CD4-positive, alpha-beta T cell treated with Interleukin-1 beta for 1 hour (primary cell): Measurements from ENCODE around the gene MS4A18.
"Not testable (repeated sequence)": the region's sequence is repeated elsewhere in the genome, so short reads cannot be mapped to it uniquely, and the experiment has no call there.

Experiments used
- DNase-seq, 2 donors: peaks; one replicate each; pipeline ENCODE4 v3.0.0-alpha.2; 2020 to 2022

Gene MS4A18

DNA sequence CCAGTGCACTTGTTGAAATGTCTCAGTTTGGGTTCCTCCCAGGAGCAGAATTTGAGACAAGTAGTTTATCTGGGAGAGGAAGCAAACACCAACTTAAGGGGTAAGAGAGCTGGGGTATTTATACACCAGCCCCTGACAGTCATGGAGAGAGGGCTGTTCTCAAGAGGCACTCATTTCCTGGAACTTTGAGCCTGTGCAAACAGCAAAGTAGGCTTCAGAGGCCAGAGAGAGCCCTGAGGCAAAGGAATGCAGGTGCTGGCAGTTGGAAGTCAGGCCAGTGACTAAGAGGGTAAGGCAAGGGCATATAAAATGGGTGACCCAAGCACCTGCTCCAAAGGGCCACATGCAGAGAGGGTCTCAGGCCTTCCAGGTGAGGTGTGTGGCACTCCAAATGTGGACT lies 16.1 kb downstream of the MS4A18 start:
- DNase-seq, result no peak

DNA sequence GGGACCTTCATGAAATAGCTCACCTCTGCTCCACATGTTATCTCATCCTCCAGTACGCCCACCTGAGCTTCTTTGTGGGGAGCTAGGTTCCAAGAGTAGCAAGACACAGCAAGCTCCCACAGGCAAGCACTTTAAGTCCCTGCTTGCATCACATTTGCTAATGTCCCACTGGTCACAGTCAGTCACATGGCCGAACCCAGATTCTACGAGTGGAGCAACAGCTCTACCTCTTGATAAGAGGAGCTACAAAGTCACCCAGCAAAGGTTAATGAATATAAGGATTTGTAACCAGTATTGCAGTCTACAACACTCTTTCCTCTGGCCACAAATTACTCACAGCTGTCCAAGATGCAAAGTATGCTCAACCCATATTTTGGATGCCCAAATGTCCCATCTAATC lies 16.9 kb downstream of the MS4A18 start:
- no peak for DNase-seq

DNA sequence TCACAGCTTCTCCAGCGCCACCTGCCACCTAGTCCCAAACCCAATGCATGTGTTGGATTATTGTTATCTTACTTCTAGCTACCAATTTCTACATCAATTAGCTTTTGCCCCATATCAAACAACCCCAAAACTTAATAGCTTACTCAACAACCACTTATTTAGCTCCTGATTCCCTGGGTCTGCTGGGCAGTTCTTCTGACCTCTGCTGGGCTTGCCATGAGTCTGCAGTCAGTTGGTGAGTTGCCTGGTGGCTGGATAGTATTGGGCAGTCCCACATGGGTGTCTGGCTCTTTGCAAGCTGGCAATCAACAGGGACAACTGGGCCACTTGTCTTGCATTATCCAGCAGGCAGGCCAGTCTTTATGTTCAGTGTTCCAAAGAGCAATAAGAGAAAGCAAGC lies 18.5 kb downstream of the MS4A18 start:
- no peak for DNase-seq

DNA sequence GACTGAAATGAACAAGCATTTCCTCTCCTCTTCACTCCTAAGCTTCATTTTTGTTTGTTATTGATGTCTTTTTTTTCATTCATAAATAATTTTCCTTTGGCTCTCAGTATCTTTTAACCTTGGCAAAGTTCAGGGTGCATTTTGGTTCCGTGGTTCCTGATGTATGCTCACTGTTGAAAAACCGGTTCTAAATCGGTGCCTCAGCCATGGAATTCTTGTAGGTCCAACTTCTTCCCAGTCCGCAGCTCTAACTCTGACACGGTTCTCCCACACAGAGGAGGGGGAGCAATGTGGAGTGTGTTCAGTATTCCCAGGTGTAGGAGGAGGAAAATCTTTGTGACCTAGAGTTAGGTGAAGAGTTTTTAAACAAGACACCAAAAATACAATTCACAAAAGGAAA lies 19.6 kb downstream of the MS4A18 start:
- DNase-seq, result no peak

DNA sequence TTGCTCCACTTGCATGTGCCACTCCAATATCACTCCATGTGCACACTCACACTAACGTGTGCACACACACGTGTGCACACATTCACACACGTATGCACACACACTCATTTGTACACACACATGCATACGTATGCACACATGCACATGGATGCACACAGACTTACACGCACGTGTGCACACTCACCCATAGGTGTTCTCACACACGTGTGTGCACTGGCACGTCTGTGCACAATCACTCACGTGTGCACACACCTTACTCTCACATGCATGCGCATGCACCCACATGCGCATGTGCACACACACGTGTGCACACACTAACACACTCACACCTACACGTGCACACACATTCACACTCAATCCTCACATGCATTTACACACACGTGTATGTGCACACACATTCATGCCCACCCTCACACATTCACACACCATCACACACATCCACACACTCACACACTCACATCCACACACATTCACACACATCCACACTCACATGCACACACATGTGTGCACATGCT lies 22.9 kb downstream of the MS4A18 start:
- DNase-seq, result no peak

DNA sequence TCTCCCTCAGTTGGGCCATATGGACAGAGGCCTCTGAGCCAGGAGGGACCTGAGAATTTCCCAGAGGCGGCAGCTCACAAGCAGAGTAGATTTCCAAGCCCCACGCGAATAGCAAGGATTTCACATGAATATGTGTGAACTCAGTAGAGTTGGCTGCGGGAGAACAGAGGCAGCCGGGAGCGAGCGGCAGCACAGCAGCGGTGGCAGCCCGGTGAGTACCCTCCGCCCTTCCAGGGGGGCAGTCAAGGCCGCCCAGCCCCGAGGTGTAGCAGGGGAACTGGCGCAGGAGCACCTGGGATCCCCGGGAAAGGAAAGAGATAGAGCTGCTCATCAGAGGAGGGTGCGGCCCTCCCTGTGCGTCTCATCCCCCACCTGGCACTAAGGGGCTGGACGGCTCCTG lies 23.7 kb downstream of the MS4A18 start:
- DNase-seq, result no peak

DNA sequence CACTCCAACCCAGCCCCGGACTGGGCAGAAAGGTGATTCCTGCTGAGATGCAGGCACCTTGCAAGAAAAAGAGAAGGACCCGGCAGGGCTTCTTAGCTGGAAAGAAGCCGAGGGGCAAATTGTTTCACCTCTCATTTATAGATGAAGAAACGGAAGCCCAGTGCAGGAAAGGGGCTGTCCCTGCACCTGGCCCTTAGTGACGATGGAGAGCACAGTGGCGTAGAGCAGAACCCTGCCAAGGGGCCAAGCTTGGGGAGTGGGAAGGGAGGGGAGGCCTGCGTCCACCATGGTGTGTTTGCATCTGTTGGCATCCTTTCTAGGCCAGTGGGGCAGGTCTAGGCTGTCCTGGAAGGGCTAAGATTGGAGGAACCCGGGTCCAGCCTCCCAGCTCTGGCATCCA lies 24.3 kb downstream of the MS4A18 start:
- DNase-seq, result no peak

DNA sequence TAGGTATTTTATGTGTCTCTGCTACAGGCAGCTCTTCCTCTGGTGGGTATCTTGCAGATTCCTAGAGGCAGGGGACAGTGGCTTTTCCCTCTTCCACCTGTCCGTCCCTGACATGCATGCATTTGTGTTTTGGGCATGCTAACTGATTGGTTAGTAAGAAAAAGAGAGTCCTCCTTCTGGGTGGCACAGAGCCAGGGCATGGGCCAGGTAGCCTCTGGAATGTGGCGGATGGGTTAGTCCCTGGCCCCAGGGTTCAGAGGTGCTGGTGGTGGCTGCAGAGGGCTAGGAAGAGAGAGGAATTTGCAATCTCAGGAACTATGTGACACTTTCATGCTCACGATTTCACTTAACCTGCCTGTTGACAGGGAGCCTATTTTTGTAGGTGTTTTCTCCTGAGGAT lies 26.4 kb downstream of the MS4A18 start:
- no peak for DNase-seq

DNA sequence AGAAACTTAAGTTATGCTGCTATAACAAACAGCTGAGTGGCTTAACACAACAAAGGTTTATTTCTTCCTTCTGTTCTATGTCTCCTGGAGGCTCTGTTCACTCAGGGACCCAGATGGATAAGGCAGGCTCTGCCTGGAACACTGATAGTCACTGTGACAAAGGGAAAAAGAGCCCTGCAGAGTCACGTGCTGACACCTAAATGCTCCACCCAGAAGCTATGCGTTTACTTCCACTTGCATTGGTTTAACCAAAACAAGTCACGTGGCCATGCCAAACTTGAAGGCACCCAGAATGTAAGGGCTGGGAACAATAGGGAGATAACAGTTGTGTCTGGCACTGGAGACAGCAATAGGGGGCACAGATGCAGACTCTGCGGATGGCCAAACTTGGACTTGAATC lies 28.8 kb downstream of the MS4A18 start:
- DNase-seq, result no peak

DNA sequence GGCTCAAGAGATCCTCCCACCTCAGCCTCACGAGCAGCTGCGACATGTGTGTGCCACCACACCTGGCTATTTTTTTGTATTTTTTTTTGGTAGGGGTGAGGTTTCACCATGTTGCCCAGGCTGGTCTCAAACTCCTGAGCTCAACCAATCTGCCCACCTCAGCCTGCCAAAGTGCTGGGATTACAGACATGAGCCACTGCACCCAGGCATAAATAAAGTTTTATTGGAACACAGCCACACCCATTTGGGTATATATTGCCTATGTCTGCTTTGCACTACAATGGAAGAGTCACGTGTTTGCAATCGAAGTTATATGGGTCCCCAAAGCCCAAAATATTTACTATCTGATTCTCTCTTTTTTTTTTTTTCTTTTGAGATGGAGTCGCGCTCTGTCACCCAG lies 30.4 kb downstream of the MS4A18 start:
- DNase-seq, result no peak

DNA sequence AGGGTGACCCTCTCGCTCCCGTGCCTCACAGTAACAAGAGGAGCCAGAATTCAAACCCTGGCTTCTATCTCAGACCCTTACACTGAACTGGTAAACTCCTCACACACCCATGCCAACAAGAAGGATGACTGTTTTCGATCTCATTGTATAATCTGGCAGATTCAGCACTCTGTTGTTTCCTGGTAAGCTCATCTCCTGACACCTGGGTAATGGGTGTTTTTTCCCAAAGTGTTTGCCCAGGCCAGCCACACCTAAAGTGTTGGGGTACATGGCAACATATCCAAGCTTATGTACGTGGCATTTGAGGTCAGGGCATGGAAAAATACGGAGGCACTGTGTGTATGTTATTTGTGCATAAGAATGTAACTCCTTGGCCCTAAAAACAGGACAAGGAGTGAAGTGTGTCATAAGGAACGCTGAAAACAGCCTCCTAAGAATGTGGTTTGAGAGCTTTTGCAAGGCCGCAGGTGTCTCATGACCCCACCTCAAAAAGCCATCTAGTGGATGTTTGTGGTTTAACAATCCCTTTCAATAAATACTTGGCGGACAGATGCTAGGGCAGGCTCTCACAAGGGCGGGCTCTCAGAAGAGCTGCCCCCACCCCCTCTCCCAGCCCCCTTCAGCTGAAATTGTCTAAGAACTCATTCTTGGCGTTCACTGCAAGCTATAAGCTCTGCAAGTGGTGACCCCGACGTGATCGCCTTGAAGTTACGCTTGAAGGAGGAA lies 31.9 kb downstream of the MS4A18 start, which contains the start of gene MS4A15:
Gene MS4A15, plus strand, starts transcription at position 561 of the 726 bp plus-strand sequence. CDS start 6,867 bp downstream, outside the sequence.
- no peak for DNase-seq

DNA sequence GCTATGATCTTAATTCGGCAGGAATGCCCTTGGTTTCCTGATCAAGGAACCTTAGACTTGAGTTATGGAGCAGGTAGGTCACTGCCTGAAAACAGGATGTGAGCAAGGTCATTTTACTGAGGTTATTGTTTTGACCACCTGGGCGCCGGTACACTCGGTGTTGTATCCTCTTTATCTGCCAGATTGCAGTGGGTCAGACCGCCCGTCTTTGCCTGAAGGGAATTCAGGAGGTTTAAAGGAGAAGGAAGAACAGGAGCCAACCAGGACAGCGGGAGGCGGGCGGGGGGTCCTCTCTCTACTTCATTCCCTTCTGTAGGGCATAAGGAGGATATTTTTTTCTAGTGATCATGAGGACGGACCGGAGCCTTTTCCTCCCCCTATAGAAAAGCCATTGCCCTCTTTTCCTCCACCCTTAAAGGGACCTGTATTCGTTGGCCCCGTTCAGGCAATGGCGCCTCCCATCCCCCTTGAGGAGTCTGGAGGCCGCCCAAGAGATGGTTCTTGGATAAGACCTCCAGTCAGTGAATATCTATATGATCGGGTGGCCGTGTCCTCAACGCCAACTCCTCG lies 32.8 kb downstream of the MS4A18 start:
- DNase-seq, result no peak

DNA sequence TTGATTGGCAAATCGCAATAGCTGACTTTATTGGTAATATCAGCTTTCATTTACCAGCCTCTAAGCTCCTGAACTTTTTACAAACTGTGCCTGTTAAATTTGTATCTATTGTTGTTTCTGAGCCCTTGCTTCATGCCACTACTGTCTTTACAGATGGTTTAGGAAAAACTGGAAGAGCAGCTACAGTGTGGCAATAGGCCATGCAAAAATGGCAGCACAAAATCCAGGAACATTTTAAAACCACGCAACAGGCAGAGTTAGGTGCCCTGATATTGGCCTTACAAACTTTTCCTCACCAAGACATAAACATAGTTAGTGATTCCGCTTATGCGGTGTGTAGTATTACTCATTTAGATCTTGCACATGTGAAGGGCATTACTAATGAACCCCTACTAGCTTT lies 34.2 kb downstream of the MS4A18 start:
- not testable (repeated sequence) for DNase-seq

DNA sequence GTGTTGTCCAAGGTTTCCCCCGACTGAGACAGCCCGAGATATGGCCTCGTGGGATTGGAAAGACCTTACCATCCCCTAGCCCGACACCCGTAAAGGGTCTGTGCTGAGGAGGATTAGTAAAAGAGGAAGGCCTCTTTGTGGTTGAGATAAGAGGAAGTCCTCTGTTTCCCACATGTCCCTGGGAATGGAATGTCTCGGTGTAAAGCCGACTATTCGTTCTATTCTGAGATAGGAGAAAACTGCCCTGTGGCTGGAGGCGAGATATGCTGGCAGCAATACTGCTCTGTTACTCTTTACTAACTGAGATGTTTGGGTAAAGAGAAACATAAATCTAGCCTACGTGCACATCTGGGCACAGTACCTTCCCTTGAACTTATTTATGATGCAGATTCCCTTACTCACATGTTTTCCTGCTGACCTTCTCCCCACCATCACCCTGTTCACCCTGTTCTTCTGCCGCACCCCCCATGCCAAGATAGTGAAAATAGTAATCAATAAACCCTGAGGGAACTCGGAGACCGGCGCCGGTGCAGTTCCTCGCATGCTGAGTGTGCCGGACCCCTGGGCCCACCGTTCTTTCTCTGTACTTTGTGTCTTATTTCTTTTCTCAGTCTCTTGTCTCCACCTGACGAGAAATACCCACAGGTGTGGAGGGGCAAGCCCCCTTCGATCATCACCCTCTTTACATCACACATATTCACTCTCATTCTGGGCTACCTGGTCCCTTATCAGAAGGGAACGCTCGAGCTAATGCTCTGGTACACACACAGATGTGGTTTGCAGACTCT lies 35.1 kb downstream of the MS4A18 start:
- DNase-seq, result not testable (repeated sequence)

DNA sequence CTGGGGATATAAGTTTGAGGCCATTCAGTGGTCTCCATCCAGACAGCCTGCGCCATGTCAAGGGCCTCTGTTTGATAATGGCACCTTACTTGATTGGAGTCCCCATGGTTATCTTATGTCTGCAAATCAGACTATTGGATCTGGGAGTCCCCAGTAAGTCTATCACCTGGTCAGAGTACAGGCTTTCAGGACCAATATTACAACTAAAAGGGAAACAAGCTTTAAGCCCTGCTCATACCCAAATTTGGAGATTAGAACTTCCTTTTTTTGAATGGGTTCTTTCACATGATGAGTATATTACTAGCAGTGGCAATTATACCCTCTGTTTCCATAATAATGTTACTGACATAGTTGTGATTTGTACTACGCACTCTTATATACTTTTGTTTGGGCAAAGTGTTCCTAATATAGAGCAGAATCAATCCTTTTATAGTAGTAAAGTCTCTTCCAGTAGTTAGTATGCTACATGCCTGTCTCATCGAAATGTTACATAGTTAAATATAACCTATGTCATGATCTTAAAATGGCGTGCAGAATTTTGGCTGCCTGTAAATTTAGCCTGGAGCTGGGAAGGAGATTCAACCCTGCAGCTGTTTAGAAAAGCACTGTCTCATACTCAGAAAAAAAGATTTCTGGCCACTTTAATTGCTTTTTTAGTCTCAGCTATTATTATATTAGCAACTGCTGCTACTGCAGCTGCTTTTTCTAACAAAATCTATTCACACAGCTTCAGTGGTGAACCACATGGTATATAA lies 37.1 kb downstream of the MS4A18 start:
- DNase-seq, result no peak

DNA sequence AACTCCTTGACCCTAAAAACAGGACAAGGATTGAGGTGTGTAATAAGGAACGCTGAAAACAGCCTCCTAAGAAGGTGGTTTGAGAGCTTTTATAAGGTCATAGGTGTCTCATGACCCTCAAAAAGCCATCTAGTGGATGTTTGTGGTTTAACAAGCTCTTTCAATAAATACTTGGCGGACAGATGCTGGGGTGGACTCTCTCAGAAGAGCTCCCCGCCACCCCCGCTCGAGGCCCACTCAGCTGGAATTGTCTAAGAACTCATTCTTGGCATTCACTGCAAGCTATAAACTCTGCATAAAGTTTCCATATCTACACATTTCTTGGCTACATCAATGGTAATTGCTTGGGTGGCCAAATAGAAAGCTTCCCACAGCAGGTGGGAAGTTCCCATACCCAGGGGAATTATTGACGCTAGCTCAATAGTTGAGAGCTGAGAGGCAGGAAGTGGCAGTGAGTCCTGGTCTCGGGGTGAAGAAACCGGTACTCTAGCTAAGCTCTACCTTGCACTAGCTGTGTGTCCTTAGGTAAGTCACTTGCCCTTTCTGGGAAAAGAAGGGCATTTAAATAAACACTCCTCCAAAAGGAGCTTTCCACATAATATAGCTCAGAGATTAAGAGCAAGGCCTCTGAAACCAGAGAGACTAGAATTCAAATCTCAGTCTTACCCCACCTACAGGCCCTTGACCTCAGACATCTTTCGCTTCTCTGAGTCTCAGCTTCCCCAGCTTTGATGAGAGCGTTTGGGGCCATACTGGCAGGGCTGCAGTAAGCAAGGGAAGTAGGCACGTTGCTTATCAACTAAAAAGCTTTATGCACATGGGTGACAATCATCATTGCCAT lies 38.6 kb downstream of the MS4A18 start:
- peak in 1 of 2 donors; percentile 19 for DNase-seq

DNA sequence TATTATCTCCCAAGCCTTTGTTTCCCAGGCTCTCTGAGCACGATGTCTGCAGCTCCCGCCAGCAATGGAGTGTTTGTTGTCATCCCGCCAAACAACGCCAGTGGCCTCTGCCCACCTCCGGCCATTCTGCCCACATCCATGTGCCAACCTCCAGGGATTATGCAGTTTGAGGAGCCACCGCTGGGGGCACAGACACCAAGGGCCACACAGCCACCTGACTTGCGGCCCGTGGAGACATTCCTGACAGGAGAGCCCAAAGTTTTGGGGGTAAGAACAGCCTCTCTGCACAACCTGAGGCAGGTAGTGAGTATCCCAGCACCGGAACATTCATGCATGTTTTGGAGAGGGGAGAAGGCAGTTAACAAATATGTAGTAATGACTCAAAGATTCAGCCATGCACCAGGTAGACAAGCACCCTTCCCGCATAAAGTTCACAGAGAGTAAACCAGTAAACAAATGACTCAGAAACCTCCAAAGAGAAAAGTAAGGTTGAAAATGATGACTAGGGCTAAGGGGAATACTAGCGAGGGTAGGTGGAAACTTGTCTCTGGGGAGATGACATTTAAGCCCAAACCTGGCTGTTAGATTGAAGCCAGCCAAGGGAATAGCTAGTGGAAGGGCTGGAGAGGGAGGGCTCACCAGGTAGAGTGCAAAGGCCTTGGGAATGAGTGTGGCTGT lies 39.3 kb downstream of the MS4A18 start:
- no peak for DNase-seq

DNA sequence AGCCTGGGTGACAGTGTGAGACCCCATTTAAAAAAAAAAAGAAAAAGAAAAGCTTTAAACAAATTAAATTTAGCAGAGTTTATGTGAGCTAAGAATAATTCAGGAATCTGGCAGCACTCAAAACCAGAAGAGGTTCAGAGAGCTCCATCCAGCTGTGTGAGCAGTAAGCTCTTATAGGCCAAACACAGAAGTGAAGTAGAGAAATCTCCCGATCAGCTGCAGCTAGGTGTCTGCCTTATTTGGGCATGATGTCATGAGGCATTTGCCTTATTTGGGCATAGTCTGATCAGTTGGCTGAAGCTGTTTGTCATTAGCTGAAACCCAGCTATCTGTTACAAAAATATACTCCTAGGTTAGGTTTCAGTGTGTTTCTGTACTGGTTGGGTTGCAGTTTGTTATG lies 40.4 kb downstream of the MS4A18 start:
- no peak for DNase-seq

DNA sequence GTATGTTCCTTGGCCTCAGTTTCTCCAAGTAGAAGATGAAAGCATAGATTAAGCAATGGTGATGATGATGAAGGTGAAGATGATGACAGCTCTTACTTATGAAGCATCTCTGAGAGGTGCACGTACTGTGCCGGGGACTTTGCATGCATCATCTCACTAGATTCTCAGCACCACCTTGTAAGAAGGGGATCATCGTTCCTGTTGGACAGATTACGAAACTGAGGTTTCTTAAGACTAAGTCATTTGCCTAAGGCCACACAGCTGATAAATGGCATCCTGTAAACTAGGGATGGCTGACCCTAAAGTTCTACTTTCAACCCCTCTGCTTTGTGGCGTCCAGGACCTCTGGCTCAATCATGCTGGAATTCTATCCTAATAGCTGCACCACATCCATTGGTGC lies 40.8 kb downstream of the MS4A18 start:
- DNase-seq, result no peak

DNA sequence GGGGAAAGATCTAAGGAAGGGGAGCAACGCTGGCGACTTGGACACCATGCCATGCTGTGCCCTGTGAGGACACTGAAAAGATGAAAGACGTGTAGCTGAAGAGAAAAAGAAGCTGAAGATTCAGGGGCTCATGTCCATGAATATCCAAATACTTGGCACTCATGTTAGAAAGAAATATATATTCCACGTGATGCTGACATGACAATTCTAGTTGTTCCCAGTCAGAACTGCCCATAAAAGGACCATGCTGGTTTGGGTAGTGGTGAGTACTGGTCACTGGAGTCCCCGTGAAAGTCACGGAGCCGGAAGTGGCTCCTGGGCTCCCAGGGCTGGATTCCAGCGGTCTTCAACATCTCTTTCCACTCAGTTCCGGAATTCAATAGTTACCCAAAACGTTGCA lies 42.0 kb downstream of the MS4A18 start:
- no peak for DNase-seq

DNA sequence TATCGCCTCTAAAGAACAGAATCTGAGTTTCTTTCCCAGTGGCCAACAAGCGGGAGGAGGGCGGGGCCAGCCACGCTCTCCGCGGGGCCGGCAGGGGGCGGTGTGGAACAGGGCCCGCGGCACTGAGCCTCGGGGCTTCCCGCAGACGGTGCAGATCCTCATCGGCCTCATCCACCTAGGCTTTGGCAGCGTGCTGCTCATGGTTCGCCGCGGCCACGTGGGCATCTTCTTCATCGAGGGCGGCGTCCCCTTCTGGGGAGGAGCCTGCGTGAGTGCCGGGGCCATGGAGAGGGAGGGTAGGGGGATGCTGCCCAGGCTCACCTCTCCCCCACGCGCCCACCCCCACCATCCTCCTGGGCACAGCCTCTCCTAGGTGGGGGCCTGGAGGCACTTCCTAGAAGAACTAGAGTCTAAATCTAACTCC lies 42.9 kb downstream of the MS4A18 start:
- no peak for DNase-seq

DNA sequence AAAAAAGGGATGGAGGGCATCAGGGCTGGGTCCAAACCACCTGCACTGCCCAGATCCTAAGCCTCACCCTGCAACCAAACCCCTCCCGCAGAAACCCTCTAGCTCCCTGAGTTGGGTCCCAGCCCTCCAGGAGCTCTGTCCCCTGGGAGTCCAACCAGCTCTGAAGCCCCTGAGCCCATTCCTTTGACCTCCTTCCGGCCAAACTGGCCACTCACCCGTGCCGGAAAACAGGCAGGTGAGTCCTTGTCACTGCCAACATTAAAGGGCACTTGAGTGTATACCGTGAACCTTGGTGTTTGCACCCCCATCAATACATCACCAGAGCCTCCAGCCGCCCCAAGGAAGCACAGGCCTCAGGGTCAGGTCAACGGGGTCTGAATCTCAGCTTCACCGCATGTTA lies 43.7 kb downstream of the MS4A18 start:
- DNase-seq, result no peak
